Natural killer cell treated with Interleukin-12 subunit alpha and Interleukin-12 subunit beta and Interleukin-15 and Interleukin-18, amount 100 ng/mL, for 72 hours (primary cell): ENCODE measurements around the gene CSF2. TPM values are rescaled to one million over a fixed set of nuclear protein-coding genes. Genes with fewer than 3 reads are reported as not detected.

Source experiments
- ATAC-seq, 2 donors: fragments of 150-1000 bp; cut with Tn5 transposase in 1 of 2; sonication (Bioruptor Pico), chemical (Tn5 transposase) in 1 of 2; 2 replicates each; pipeline ENCODE4 v1.10.0; 2021
- DNase-seq: peaks from one replicate; pipeline ENCODE4 v3.0.0; 2022; ENCODE audit warnings: low spot score
- H3K27ac Mint-ChIP-seq, 2 donors: 1 replicate in 1 of 2; 2 replicates in 1 of 2; pipeline ENCODE4 v1.8.0; 2022; ENCODE audit warnings: mixed read lengths in 2 of 2, mild to moderate bottlenecking in 1 of 2, moderate library complexity in 1 of 2
- H3K27me3 Mint-ChIP-seq, 2 donors: 1 replicate in 1 of 2; 2 replicates in 1 of 2; pipeline ENCODE4 v1.8.0; 2022; ENCODE audit warnings: mixed read lengths in 2 of 2
- H3K36me3 Mint-ChIP-seq: one replicate; pipeline ENCODE4 v1.8.0; 2022; ENCODE audit warnings: mixed read lengths
- H3K4me1 Mint-ChIP-seq, 2 donors: 1 replicate in 1 of 2; 2 replicates in 1 of 2; pipeline ENCODE4 v1.8.0; 2022; ENCODE audit warnings: low read depth in 2 of 2, mixed read lengths in 2 of 2, mild to moderate bottlenecking in 1 of 2
- H3K4me3 Mint-ChIP-seq: one replicate; pipeline ENCODE4 v1.8.0; 2022; ENCODE audit warnings: mixed read lengths
- H3K9me3 Mint-ChIP-seq: 2 replicates; pipeline ENCODE4 v1.8.0; 2022; ENCODE audit warnings: mixed read lengths
- total RNA-seq, 2 donors: library from RNA; stranded (reverse); gene quantifications; one replicate each; pipeline ENCODE4 v1.2.3, GENCODE V29; 2022

The CSF2 gene
- total RNA-seq, 2 donors from 2014 or later = 41.4 to 125 TPM

DNA sequence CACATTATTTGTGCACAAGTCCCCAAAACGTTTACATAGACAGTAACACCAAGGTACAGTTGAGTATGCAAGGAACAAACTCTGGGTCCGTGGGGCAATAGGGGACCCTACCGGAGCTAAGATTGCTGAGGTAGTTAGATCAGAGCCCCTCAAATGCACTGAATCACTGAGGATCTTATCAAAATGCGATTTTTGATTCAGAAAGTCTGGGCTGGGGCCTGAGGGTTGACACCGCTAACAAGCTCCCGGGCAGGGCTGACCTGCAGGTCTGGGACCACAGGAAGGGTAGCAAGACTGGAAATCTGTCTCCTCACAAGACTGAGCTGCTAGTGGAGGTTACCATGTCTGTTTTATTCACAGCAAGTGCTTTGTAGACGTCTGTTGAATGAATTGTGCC lies 14.9 kb upstream of the CSF2 start:
- ATAC-seq (no peak), DNase-seq (no peak)
- Mint-ChIP-seq H3K4me3 (no peak overlapping the region), H3K27ac (no peak overlapping the region), H3K36me3 (no peaks in the 10 kb centered on the region), H3K27me3 (peaks cover 0 to 3% of the 10 kb centered on the region in 2 donors), H3K9me3 (no peaks in the 10 kb centered on the region), H3K4me1 (peaks cover 36 to 38% of the 10 kb centered on the region in 2 donors)

- DNase-seq (peak; percentile 57), ATAC-seq (no peak)
- no peaks in the 10 kb centered on the region for H3K9me3 Mint-ChIP-seq
- peaks cover 0 to 3% of the 10 kb centered on the region in 2 donors for H3K27me3 Mint-ChIP-seq
- no peaks in the 10 kb centered on the region for H3K36me3 Mint-ChIP-seq
- H3K4me1 Mint-ChIP-seq = peaks cover 40 to 41% of the 10 kb centered on the region in 2 donors
- H3K27ac Mint-ChIP-seq = peak overlapping the region in 1 of 2 donors; percentile 54
- no peak overlapping the region for H3K4me3 Mint-ChIP-seq
Observed at GRCh38 chr5:132059043-132059695, 14.4 kb upstream of the CSF2 start.

GRCh38 chr5:132059696-132060500 lies 13.7 kb upstream of the CSF2 start:
- Mint-ChIP-seq H3K27me3 (peaks cover 0 to 3% of the 10 kb centered on the region in 2 donors), H3K27ac (peak overlapping the region in 1 of 2 donors; percentile 82), H3K9me3 (no peaks in the 10 kb centered on the region), H3K4me1 (peaks cover 43 to 45% of the 10 kb centered on the region in 2 donors), H3K4me3 (no peak overlapping the region), H3K36me3 (no peaks in the 10 kb centered on the region)
- DNase-seq (peak; percentile 53), ATAC-seq (no peak)

GRCh38 chr5:132060501-132061161 lies 13.0 kb upstream of the CSF2 start, which contains the start of gene IL3:
Gene IL3, plus strand, starts transcription at chr5:132060655. Its CDS starts 52 bp downstream, at chr5:132060707.
- DNase-seq = peak; percentile 34
- Mint-ChIP-seq H3K4me1 (peaks cover 47 to 49% of the 10 kb centered on the region in 2 donors), H3K27ac (peak within 1 kb of the TSS in 1 of 2 donors; percentile 82)

GRCh38 chr5:132063090-132063911 lies 10.3 kb upstream of the CSF2 start:
- Mint-ChIP-seq H3K27me3 (peaks cover 0 to 5% of the 10 kb centered on the region in 2 donors), H3K27ac (peak overlapping the region; percentile 39 to 60), H3K4me3 (no peak overlapping the region), H3K4me1 (peaks cover 32 to 43% of the 10 kb centered on the region in 2 donors), H3K36me3 (no peaks in the 10 kb centered on the region), H3K9me3 (no peaks in the 10 kb centered on the region)
- DNase-seq = peak; percentile 77
- ATAC-seq = peak; percentile 70 to 75

More at GRCh38 chr5:132060501-132061161, 13.0 kb upstream of the CSF2 start, which contains the start of gene IL3:
- Mint-ChIP-seq H3K9me3 (no peaks in the 10 kb centered on the region), H3K4me3 (no peak within 1 kb of the TSS), H3K36me3 (no peaks in the 10 kb centered on the region), H3K27me3 (peaks cover 0 to 3% of the 10 kb centered on the region in 2 donors)
- ATAC-seq = no peak

GRCh38 chr5:132064140-132064539 lies 9.4 kb upstream of the CSF2 start:
- peak overlapping the region; percentile 39 to 48 for H3K27ac Mint-ChIP-seq
- peaks cover 33 to 46% of the 10 kb centered on the region in 2 donors for H3K4me1 Mint-ChIP-seq
- no peak for ATAC-seq
- no peak for DNase-seq
- H3K27me3 Mint-ChIP-seq = peaks cover 0 to 4% of the 10 kb centered on the region in 2 donors
- no peaks in the 10 kb centered on the region for H3K36me3 Mint-ChIP-seq
- H3K9me3 Mint-ChIP-seq = no peaks in the 10 kb centered on the region
- no peak overlapping the region for H3K4me3 Mint-ChIP-seq

- peaks cover 0 to 2% of the 10 kb centered on the region in 2 donors for H3K27me3 Mint-ChIP-seq
- DNase-seq (peak; percentile 85), ATAC-seq (peak; percentile 76 to 79)
- H3K4me1 Mint-ChIP-seq = peaks cover 31 to 43% of the 10 kb centered on the region in 2 donors
- no peaks in the 10 kb centered on the region for H3K9me3 Mint-ChIP-seq
- no peak overlapping the region for H3K4me3 Mint-ChIP-seq
- H3K27ac Mint-ChIP-seq = peak overlapping the region in 1 of 2 donors; percentile 88
- no peaks in the 10 kb centered on the region for H3K36me3 Mint-ChIP-seq
Observed at GRCh38 chr5:132064738-132065331, 8.8 kb upstream of the CSF2 start.

- H3K9me3 Mint-ChIP-seq = no peaks in the 10 kb centered on the region
- H3K36me3 Mint-ChIP-seq = no peaks in the 10 kb centered on the region
- peaks cover 0 to 2% of the 10 kb centered on the region in 2 donors for H3K27me3 Mint-ChIP-seq
- peak; percentile 51 to 74 for ATAC-seq
- no peak overlapping the region for H3K4me3 Mint-ChIP-seq
- peak; percentile 64 for DNase-seq
- H3K27ac Mint-ChIP-seq = peak overlapping the region; percentile 24 to 88
- peaks cover 30 to 43% of the 10 kb centered on the region in 2 donors for H3K4me1 Mint-ChIP-seq
Observed at GRCh38 chr5:132065351-132065937, 8.1 kb upstream of the CSF2 start.

- H3K36me3 Mint-ChIP-seq = no peaks in the 10 kb centered on the region
- peaks cover 35 to 47% of the 10 kb centered on the region in 2 donors for H3K4me1 Mint-ChIP-seq
- peak overlapping the region; percentile 24 to 88 for H3K27ac Mint-ChIP-seq
- no peak overlapping the region for H3K4me3 Mint-ChIP-seq
- peaks cover 0 to 2% of the 10 kb centered on the region in 2 donors for H3K27me3 Mint-ChIP-seq
- ATAC-seq = no peak
- H3K9me3 Mint-ChIP-seq = no peaks in the 10 kb centered on the region
- DNase-seq = peak; percentile 58
Observed at GRCh38 chr5:132065951-132066701, 7.5 kb upstream of the CSF2 start.

GRCh38 chr5:132066871-132067270 lies 6.7 kb upstream of the CSF2 start:
- H3K27me3 Mint-ChIP-seq = peaks cover 0 to 2% of the 10 kb centered on the region in 2 donors
- H3K4me3 Mint-ChIP-seq = no peak overlapping the region
- H3K27ac Mint-ChIP-seq = peak overlapping the region in 1 of 2 donors; percentile 20
- DNase-seq (peak; percentile 29), ATAC-seq (no peak)
- no peaks in the 10 kb centered on the region for H3K9me3 Mint-ChIP-seq
- H3K4me1 Mint-ChIP-seq = peaks cover 42 to 55% of the 10 kb centered on the region in 2 donors
- no peaks in the 10 kb centered on the region for H3K36me3 Mint-ChIP-seq

GRCh38 chr5:132067451-132067850 lies 6.1 kb upstream of the CSF2 start:
- peak; percentile 49 for DNase-seq
- Mint-ChIP-seq H3K4me1 (peaks cover 43 to 60% of the 10 kb centered on the region in 2 donors), H3K9me3 (no peaks in the 10 kb centered on the region), H3K4me3 (no peak overlapping the region), H3K27ac (peak overlapping the region in 1 of 2 donors; percentile 20), H3K36me3 (no peaks in the 10 kb centered on the region), H3K27me3 (peaks cover 0 to 2% of the 10 kb centered on the region in 2 donors)
- ATAC-seq = no peak
